Measurements from ENCODE around the gene ASPA.
"Not testable (repeated sequence)": the region's sequence is repeated elsewhere in the genome, so short reads cannot be mapped to it uniquely, and the experiment has no call there.

The ASPA gene

GRCh38 chr17:3510090-3510489 is 34.3 kb downstream of the ASPA start:
- TF ChIP-seq TAF1 (IDR thresholded peaks at IDR 0.05; ENCODE audit: borderline replicate concordance, low read depth, low read length) (no peak), POLR2AphosphoS5 (IDR thresholded peaks at IDR 0.05; ENCODE audit: low read depth, low read length) (no peak), POLR2A (IDR thresholded peaks at IDR 0.05; ENCODE audit: low read depth, low read length) (no peak)
- DNase-seq (ENCODE audit: insufficient read length) (no peak), FAIRE-seq (no peak)

DNA sequence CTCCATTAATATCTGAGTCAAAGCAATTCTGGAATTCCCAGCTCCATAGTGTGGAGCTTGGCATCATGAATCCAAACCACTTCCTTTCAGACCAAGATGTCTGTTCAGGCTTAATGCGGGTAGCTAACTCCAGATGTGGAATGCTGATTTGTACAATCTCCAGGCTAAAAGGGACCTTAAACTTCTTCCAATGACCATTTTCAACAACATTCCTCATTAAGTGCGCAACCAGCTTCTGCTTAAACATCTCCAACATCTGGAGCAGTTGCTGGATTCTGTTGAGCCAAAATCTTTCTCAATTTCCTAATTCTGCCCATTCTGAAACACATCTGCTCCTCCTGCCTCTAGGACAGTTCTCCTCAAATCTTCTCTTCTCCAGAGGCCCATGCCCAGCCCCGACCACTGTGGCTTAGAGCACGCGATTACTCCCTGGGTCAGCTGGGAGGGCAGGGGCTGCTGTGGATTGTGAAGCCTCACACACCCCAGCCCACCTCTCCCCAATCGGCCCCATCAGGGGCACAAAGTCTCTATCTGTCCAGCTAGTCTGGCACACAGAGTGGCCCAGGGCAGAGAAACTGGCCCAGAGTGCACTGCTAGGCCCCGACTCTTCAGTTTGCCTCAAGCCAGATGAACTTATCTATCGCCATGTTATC is 36.2 kb downstream of the ASPA start:
- DNase-seq (ENCODE audit: insufficient read length) (no peak), FAIRE-seq (no peak)
- TF ChIP-seq POLR2AphosphoS5 (IDR thresholded peaks at IDR 0.05; ENCODE audit: low read depth, low read length) (no peak), TAF1 (IDR thresholded peaks at IDR 0.05; ENCODE audit: borderline replicate concordance, low read depth, low read length) (no peak), POLR2A (IDR thresholded peaks at IDR 0.05; ENCODE audit: low read depth, low read length) (no peak)

GRCh38 chr17:3512505-3513171 is 36.8 kb downstream of the ASPA start:
- no peak for FAIRE-seq
- TF ChIP-seq TAF1 (IDR thresholded peaks at IDR 0.05; ENCODE audit: borderline replicate concordance, low read depth, low read length), result no peak
- TF ChIP-seq POLR2AphosphoS5 (IDR thresholded peaks at IDR 0.05; ENCODE audit: low read depth, low read length), result no peak
- TF ChIP-seq POLR2A (IDR thresholded peaks at IDR 0.05; ENCODE audit: low read depth, low read length), result no peak

GRCh38 chr17:3513305-3514035 is 37.7 kb downstream of the ASPA start:
- DNase-seq (ENCODE audit: insufficient read length) (no peak), FAIRE-seq (no peak)
- TF ChIP-seq TAF1 (IDR thresholded peaks at IDR 0.05; ENCODE audit: borderline replicate concordance, low read depth, low read length), result no peak
- no peak for TF ChIP-seq POLR2AphosphoS5 (IDR thresholded peaks at IDR 0.05; ENCODE audit: low read depth, low read length)
- no peak for TF ChIP-seq POLR2A (IDR thresholded peaks at IDR 0.05; ENCODE audit: low read depth, low read length)

More at GRCh38 chr17:3512505-3513171, 36.8 kb downstream of the ASPA start:
- DNase-seq (ENCODE audit: insufficient read length), result no peak

GRCh38 chr17:3514167-3514566 is 38.4 kb downstream of the ASPA start:
- FAIRE-seq; DNase-seq (ENCODE audit: insufficient read length): not testable (repeated sequence)

DNA sequence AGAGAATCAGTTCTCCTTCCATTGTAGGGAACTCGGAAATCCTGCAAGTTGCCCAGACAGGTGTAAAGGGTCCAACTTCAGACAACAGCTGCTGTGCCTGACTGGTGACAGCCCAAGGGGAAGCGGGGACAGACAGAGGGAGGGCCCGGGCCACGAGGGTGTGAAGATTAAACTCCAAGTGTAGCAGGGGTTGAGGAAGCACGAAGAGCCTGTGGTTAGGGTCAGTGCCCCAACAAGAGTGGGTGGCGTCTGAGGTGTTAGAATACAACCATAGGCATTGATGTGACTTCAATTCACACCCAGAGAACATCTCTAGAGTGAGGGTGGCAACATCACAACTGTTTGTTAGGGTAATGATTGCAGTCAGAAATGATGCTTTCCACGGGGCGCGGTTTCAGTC is 39.1 kb downstream of the ASPA start:
- no peak for TF ChIP-seq POLR2AphosphoS5 (IDR thresholded peaks at IDR 0.05; ENCODE audit: low read depth, low read length)
- no peak for TF ChIP-seq TAF1 (IDR thresholded peaks at IDR 0.05; ENCODE audit: borderline replicate concordance, low read depth, low read length)
- no peak for TF ChIP-seq POLR2A (IDR thresholded peaks at IDR 0.05; ENCODE audit: low read depth, low read length)
- FAIRE-seq, result no peak

GRCh38 chr17:3519472-3519871 is 43.7 kb downstream of the ASPA start:
- not testable (repeated sequence) for DNase-seq (ENCODE audit: insufficient read length)

More for the DNA sequence above, 39.1 kb downstream of the ASPA start:
- no peak for DNase-seq (ENCODE audit: insufficient read length)

GRCh38 chr17:3524024-3524423 is 48.2 kb downstream of the ASPA start:
- TF ChIP-seq POLR2A (IDR thresholded peaks at IDR 0.05; ENCODE audit: low read depth, low read length) (no peak), POLR2AphosphoS5 (IDR thresholded peaks at IDR 0.05; ENCODE audit: low read depth, low read length) (no peak), TAF1 (IDR thresholded peaks at IDR 0.05; ENCODE audit: borderline replicate concordance, low read depth, low read length) (no peak)
- FAIRE-seq (no peak), DNase-seq (ENCODE audit: insufficient read length) (no peak)

More at GRCh38 chr17:3519472-3519871, 43.7 kb downstream of the ASPA start:
- not testable (repeated sequence) for FAIRE-seq

GRCh38 chr17:3526491-3526890 is 50.7 kb downstream of the ASPA start:
- no peak for TF ChIP-seq TAF1 (IDR thresholded peaks at IDR 0.05; ENCODE audit: borderline replicate concordance, low read depth, low read length)
- DNase-seq (ENCODE audit: insufficient read length) (no peak), FAIRE-seq (no peak)

GRCh38 chr17:3526971-3527370 is 51.2 kb downstream of the ASPA start:
- DNase-seq (ENCODE audit: insufficient read length), result no peak
- no peak for FAIRE-seq
- no peak for TF ChIP-seq POLR2AphosphoS5 (IDR thresholded peaks at IDR 0.05; ENCODE audit: low read depth, low read length)
- TF ChIP-seq TAF1 (IDR thresholded peaks at IDR 0.05; ENCODE audit: borderline replicate concordance, low read depth, low read length), result no peak
- TF ChIP-seq POLR2A (IDR thresholded peaks at IDR 0.05; ENCODE audit: low read depth, low read length), result no peak

GRCh38 chr17:3527468-3527867 is 51.7 kb downstream of the ASPA start:
- FAIRE-seq, result no peak
- TF ChIP-seq TAF1 (IDR thresholded peaks at IDR 0.05; ENCODE audit: borderline replicate concordance, low read depth, low read length) (no peak), POLR2A (IDR thresholded peaks at IDR 0.05; ENCODE audit: low read depth, low read length) (no peak), POLR2AphosphoS5 (IDR thresholded peaks at IDR 0.05; ENCODE audit: low read depth, low read length) (no peak)
- no peak for DNase-seq (ENCODE audit: insufficient read length)

DNA sequence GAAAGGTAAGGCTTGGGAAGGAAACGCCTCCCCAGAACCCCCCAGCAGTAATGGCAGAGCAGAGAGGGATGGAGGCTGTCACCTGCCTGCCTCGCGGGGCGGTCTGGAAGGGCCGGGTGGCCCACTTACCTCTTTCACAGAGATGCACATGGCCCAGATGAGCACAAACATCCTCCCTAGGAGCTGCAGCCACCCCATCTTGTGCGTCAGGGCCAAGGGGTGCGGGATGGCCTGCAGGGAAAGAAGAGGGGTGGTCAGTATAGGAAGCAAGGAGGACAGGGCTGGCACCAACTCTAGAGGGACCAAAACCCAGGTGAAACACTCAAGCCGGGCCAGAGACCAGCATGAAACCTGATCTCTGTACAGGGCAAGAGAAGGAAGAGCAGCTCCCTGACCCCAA is 52.1 kb downstream of the ASPA start:
- FAIRE-seq, result no peak
- TF ChIP-seq TAF1 (IDR thresholded peaks at IDR 0.05; ENCODE audit: borderline replicate concordance, low read depth, low read length) (no peak), POLR2AphosphoS5 (IDR thresholded peaks at IDR 0.05; ENCODE audit: low read depth, low read length) (no peak), POLR2A (IDR thresholded peaks at IDR 0.05; ENCODE audit: low read depth, low read length) (no peak)

More for the DNA sequence above, 52.1 kb downstream of the ASPA start:
- DNase-seq (ENCODE audit: insufficient read length), result no peak
